HCT116 (cell line): Measurements from ENCODE around the gene ITGB1. TPM values are rescaled to one million over a fixed set of nuclear protein-coding genes. Genes with fewer than 3 reads are reported as not detected.

Experiments used
- ATAC-seq: fragments of 200-7000 bp; cut with Tn5 transposase; 2 replicates; pipeline ENCODE4 v1.9.1; 2020; ENCODE audit warnings: mild to moderate bottlenecking, moderate library complexity
- BruUV-seq: library from RNA; stranded (reverse); fragments of 400-500 nt; replicated peaks from 2 replicates; lab custom pipeline; 2021; lab: Mats Ljungman, UMichigan
- CTCF ChIA-PET: fragments of 300-600 bp; sonication (Branson Sonifier 250); formaldehyde crosslinking; loops from one replicate; lab custom pipeline; 2021; ENCODE audit warnings: antibody characterized with exemption; lab: Charles Lee
- POLR2A ChIA-PET: fragments of 300-600, 350-600 bp; sonication (Branson Sonifier 250); formaldehyde crosslinking; loops from one replicate; lab custom pipeline; 2021; ENCODE audit warnings: antibody characterized with exemption; lab: Charles Lee
- RAD21 ChIA-PET, 2 experiments: fragments of 300-600 bp; sonication (Branson Sonifier 250); formaldehyde crosslinking; loops; one replicate each; lab custom pipeline; 2023; ENCODE audit warnings: low total read pairs in 2 of 2; ENCODE audit not compliant: uncharacterized antibody in 2 of 2, unreplicated experiment in 2 of 2, low non-redundant PET in 1 of 2; lab: Charles Lee
- DNase-seq: peaks from one replicate; pipeline ENCODE4 v3.0.0-alpha.2; 2010; ENCODE audit warnings: low read depth, low spot score
- H2AFZ ChIP-seq: fragments of 200-600 bp; shearing (Covaris generic), sonication (generic); 2 replicates; pipeline ENCODE4 v1.6.1; 2017; ENCODE audit warnings: low read depth, mixed run types, mixed read lengths, antibody characterized with exemption, low read length; ENCODE audit not compliant: poor library complexity, severe bottlenecking
- H3K27ac ChIP-seq: 2 replicates; pipeline ENCODE4 v1.5.1; 2012; ENCODE audit warnings: low read depth, low read length
- H3K27me3 ChIP-seq: fragments of 200-600 bp; sonication (generic); 2 replicates; pipeline ENCODE4 v1.6.1; 2016; ENCODE audit warnings: mixed run types, low read length, mixed read lengths; ENCODE audit not compliant: insufficient read depth
- H3K36me3 ChIP-seq, 2 experiments: fragments of 200-500 bp in 1 of 2; fragments of 200-600 bp in 1 of 2; sonication (Bioruptor generic) in 1 of 2; sonication (generic) in 1 of 2; 2 replicates each; pipeline versions ENCODE4 v1.5.1 to v1.6.1; 2014 to 2016; ENCODE audit warnings: low read length in 2 of 2, inconsistent platforms in 1 of 2, mixed read lengths in 1 of 2, mixed run types in 1 of 2; ENCODE audit not compliant: insufficient read depth in 2 of 2, control insufficient read depth in 1 of 2
- H3K4me1 ChIP-seq, 2 experiments: fragments of 200-600 bp in 1 of 2; sonication (generic) in 1 of 2; 2 replicates each; pipeline versions ENCODE4 v1.5.1 to v1.6.1; 2012 to 2017; ENCODE audit warnings: low read length in 2 of 2, inconsistent platforms in 1 of 2, mild to moderate bottlenecking in 1 of 2, mixed read lengths in 1 of 2, mixed run types in 1 of 2, moderate library complexity in 1 of 2; ENCODE audit not compliant: insufficient read depth in 2 of 2, control insufficient read depth in 1 of 2
- H3K4me2 ChIP-seq: fragments of 200-600 bp; sonication (generic); 2 replicates; pipeline ENCODE4 v1.6.1; 2017; ENCODE audit warnings: mixed run types, low read length, mixed read lengths
- H3K4me3 ChIP-seq, 2 experiments: fragments of 200-600 bp in 1 of 2; sonication (generic) in 1 of 2; replicated peaks in 1 of 2; 2 replicates each; pipeline ENCODE4 v1.5.1; 2011 to 2016; ENCODE audit warnings: low read length in 2 of 2, control low read depth in 1 of 2, low read depth in 1 of 2, mild to moderate bottlenecking in 1 of 2, mixed read lengths in 1 of 2, mixed run types in 1 of 2
- H3K79me2 ChIP-seq: fragments of 200-600 bp; sonication (generic); 2 replicates; pipeline ENCODE4 v1.6.1; 2017; ENCODE audit warnings: mild to moderate bottlenecking, mixed run types, low read length, moderate library complexity, mixed read lengths; ENCODE audit not compliant: insufficient read depth
- H3K9ac ChIP-seq: fragments of 200-600 bp; sonication (generic); 2 replicates; pipeline ENCODE4 v1.6.1; 2016; ENCODE audit warnings: low read length, mixed read lengths
- H3K9me2 ChIP-seq: fragments of 200-600 bp; sonication (generic), shearing (Covaris generic); 2 replicates; pipeline ENCODE4 v1.6.1; 2017; ENCODE audit warnings: mixed run types, mild to moderate bottlenecking, moderate library complexity; ENCODE audit not compliant: insufficient read depth
- H3K9me3 ChIP-seq, 2 experiments: fragments of 200-500 bp in 1 of 2; fragments of 200-600 bp in 1 of 2; sonication (Bioruptor generic) in 1 of 2; sonication (generic) in 1 of 2; 2 replicates each; pipeline ENCODE4 v1.6.1; 2014 to 2017; ENCODE audit warnings: low read length in 2 of 2, mixed read lengths in 2 of 2, inconsistent platforms in 1 of 2, low read depth in 1 of 2, mild to moderate bottlenecking in 1 of 2, mixed run types in 1 of 2, moderate library complexity in 1 of 2; ENCODE audit not compliant: control insufficient read depth in 1 of 2, insufficient read depth in 1 of 2
- H4K20me1 ChIP-seq: fragments of 200-600 bp; sonication (generic), shearing (Covaris generic); 2 replicates; pipeline ENCODE4 v1.6.1; 2017; ENCODE audit warnings: mixed run types, mild to moderate bottlenecking, moderate library complexity; ENCODE audit not compliant: insufficient read depth
- CEBPB ChIP-seq: IDR thresholded peaks from 2 replicates; pipeline ENCODE4 v1.6.1; 2012; ENCODE audit warnings: low read depth
- EGR1 ChIP-seq: IDR thresholded peaks from 2 replicates; pipeline ENCODE4 v1.6.1; 2012; ENCODE audit warnings: low read depth
- EZH2 ChIP-seq: fragments of 200-600 bp; sonication (generic); IDR thresholded peaks from 2 replicates; pipeline ENCODE4 v1.6.1; 2017; ENCODE audit warnings: antibody characterized with exemption, mixed run types
- FOSL1 ChIP-seq: IDR thresholded peaks from 2 replicates; pipeline ENCODE4 v1.6.1; 2012; ENCODE audit warnings: low read depth
- JUND ChIP-seq: IDR thresholded peaks from 2 replicates; pipeline ENCODE4 v1.6.1; 2012
- POLR2AphosphoS5 ChIP-seq: IDR thresholded peaks from 2 replicates; pipeline ENCODE4 v1.6.1; 2011; ENCODE audit warnings: mild to moderate bottlenecking, low read depth, low read length, moderate library complexity
- SP1 ChIP-seq: IDR thresholded peaks from 2 replicates; pipeline ENCODE4 v1.6.1; 2012; ENCODE audit warnings: low read depth
- SRF ChIP-seq: IDR thresholded peaks from 2 replicates; pipeline ENCODE4 v1.6.1; 2012; ENCODE audit warnings: low read depth
- TCF7L2 ChIP-seq: IDR thresholded peaks from 2 replicates; pipeline ENCODE4 v1.7.0; 2011; ENCODE audit warnings: borderline replicate concordance, inconsistent platforms; ENCODE audit not compliant: insufficient read depth, insufficient read length; ENCODE audit errors: extremely low read depth
- YY1 ChIP-seq: IDR thresholded peaks from 2 replicates; pipeline ENCODE4 v1.6.1; 2011; ENCODE audit warnings: low read length, low read depth, moderate library complexity, mild to moderate bottlenecking; ENCODE audit not compliant: insufficient replicate concordance; ENCODE audit errors: extremely low read depth
- ZBTB33 ChIP-seq: IDR thresholded peaks from 2 replicates; pipeline ENCODE4 v1.6.1; 2011; ENCODE audit warnings: mild to moderate bottlenecking, low read length, moderate library complexity; ENCODE audit not compliant: insufficient replicate concordance; ENCODE audit errors: extremely low read depth
- ZNF274 ChIP-seq: fragments of 200-500 bp; sonication (Bioruptor generic); IDR thresholded peaks from 2 replicates; pipeline ENCODE4 v1.6.1; 2014; ENCODE audit warnings: mild to moderate bottlenecking, low read depth, low read length, inconsistent platforms
- intact Hi-C: fragments of 100-400 bp; cut with micrococcal nuclease; formaldehyde crosslinking; loops from 2 replicates; pipeline ENCODE4 v1.10.0; 2022
- total RNA-seq: library from RNA; stranded (reverse); gene quantifications from one replicate; pipeline ENCODE4 v1.2.1, GENCODE V29; 2021; ENCODE audit not compliant: unreplicated experiment
- TF ChIP-seq, protein P1 (sequence below), 3 experiments: fragments of 200-600 bp in 1 of 3; sonication (generic) in 1 of 3; IDR thresholded peaks in 2 of 3; conservative IDR thresholded peaks in 1 of 3; 2 replicates each; pipeline ENCODE4 v1.5.1; 2012 to 2017; ENCODE audit warnings: low read depth in 2 of 3, low read length in 2 of 3, antibody characterized with exemption in 1 of 3, borderline replicate concordance in 1 of 3, control low read depth in 1 of 3, mild to moderate bottlenecking in 1 of 3, mixed read lengths in 1 of 3, mixed run types in 1 of 3, moderate library complexity in 1 of 3; ENCODE audit not compliant: insufficient read depth in 1 of 3
- TF ChIP-seq, protein P2 (sequence below): IDR thresholded peaks from 2 replicates; pipeline ENCODE4 v1.6.1; 2012
- TF ChIP-seq, protein P3 (sequence below): IDR thresholded peaks from 2 replicates; pipeline ENCODE4 v1.6.1; 2012
- TF ChIP-seq, protein P4 (sequence below): IDR thresholded peaks from 2 replicates; pipeline ENCODE4 v1.6.1; 2012; ENCODE audit warnings: low read depth

ITGB1 gene
- total RNA-seq, 1 experiment from 2014 or later = 366 TPM

DNA sequence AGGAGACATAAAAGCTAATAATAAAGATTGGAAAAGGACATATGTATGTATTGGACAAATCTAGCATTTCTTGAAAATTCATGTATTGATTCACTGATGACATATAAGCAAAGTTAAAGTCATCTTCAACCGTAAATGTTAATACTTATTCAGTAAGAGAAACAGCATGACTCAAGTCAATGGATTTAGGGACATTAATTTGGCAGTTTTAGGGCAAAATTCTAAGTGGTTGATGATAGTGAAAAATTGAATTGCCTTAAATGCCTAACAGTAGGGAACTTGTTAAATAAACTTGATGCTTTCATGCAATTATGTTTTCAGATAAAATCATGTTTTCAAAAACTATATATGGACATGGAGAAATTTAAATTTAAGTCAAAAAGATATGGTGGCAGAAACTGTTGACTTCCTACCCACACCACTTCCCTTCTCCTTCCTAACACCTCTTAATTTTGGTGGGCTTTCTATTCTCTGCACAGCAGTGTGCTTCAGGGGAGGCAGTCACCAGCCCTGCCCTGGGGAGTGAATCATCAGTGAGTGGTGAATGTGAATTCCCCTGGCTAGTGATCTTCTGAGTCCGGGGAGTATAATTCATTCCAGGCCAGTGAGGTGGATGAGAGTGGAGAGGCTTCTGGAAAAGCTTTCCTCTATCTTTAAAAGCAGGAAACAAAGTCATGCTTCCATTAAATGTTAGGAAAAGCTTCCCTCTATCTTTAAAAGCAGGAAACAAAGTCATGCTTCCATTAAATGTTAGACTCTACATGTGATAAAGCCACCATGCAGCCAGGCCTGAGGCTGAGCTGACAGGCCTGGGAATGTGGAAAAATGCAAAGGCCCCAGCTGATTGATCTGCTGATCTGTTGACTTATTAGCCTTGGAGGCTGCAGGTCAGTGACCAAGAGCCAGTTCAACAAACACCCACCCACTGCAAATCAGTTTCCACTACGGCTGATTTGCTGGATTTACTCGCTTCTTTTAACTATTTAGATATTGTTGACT is 25.2 kb upstream of the ITGB1 start:
- Histone ChIP-seq H3K27ac (peak overlapping the region; percentile 71), H3K9me2 (no peaks in the 10 kb centered on the region), H3K4me3 (peak overlapping the region in 1 of 2 experiments; percentile 55; a peak in 2 of 4 replicates), H3K9ac (peak overlapping the region; percentile 73), H3K4me2 (peak overlapping the region; percentile 84), H3K4me1 (peaks cover 64 to 82% of the 10 kb centered on the region in 2 experiments), H3K27me3 (no peaks in the 10 kb centered on the region), H3K36me3 (no peaks in the 10 kb centered on the region), H3K79me2 (no peaks in the 10 kb centered on the region), H2AFZ (no peak overlapping the region), H3K9me3 (no peaks in the 10 kb centered on the region), H4K20me1 (no peaks in the 10 kb centered on the region)
- intact Hi-C loops = loop anchor here (1.0 kb wide), 1 partner anchor 22 kb away; no protein-coding TSS in a partner anchor
- ChIA-PET CTCF (no interaction called here), RAD21 (no interaction called here), POLR2A (interaction anchor here (0.7 to 2.3 kb wide), 6 partner anchors 10 to 26 kb away, joined by 3 to 5 read pairs (median 3); no protein-coding TSS in a partner anchor)
- peak; percentile 84 for DNase-seq
- BruUV-seq = no TSS peak
- peak; percentile 60 for ATAC-seq
- no peak for TF ChIP-seq YY1
- no peak for TF ChIP-seq ZBTB33
- TF ChIP-seq, protein P1, sequence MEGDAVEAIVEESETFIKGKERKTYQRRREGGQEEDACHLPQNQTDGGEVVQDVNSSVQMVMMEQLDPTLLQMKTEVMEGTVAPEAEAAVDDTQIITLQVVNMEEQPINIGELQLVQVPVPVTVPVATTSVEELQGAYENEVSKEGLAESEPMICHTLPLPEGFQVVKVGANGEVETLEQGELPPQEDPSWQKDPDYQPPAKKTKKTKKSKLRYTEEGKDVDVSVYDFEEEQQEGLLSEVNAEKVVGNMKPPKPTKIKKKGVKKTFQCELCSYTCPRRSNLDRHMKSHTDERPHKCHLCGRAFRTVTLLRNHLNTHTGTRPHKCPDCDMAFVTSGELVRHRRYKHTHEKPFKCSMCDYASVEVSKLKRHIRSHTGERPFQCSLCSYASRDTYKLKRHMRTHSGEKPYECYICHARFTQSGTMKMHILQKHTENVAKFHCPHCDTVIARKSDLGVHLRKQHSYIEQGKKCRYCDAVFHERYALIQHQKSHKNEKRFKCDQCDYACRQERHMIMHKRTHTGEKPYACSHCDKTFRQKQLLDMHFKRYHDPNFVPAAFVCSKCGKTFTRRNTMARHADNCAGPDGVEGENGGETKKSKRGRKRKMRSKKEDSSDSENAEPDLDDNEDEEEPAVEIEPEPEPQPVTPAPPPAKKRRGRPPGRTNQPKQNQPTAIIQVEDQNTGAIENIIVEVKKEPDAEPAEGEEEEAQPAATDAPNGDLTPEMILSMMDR (IDR thresholded peaks at IDR 0.05 in 2 of 3, conservative IDR thresholded peaks at IDR 0.05 in 1 of 3; ENCODE audit: borderline replicate concordance in 1 of 3, insufficient read depth in 1 of 3, low read depth in 2 of 3, low read length in 2 of 3) = no peak
- TF ChIP-seq SRF = peak; percentile 39; the same call in 1 of the 2 replicates
- TF ChIP-seq, protein P2, sequence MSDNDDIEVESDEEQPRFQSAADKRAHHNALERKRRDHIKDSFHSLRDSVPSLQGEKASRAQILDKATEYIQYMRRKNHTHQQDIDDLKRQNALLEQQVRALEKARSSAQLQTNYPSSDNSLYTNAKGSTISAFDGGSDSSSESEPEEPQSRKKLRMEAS = peak; percentile 68; the same call in 1 of the 2 replicates
- no peak for TF ChIP-seq TCF7L2
- no peak for TF ChIP-seq EZH2
- TF ChIP-seq, protein P3, sequence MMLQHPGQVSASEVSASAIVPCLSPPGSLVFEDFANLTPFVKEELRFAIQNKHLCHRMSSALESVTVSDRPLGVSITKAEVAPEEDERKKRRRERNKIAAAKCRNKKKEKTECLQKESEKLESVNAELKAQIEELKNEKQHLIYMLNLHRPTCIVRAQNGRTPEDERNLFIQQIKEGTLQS = no peak
- peak; percentile 76 for TF ChIP-seq SP1
- peak; percentile 32; the same call in 1 of the 2 replicates for TF ChIP-seq POLR2AphosphoS5
- TF ChIP-seq EGR1 = 0 out of 2 replicates have a peak, but pooled peaks have one; percentile 45
- 0 out of 2 replicates have a peak, but pooled peaks have one; percentile 63 for TF ChIP-seq CEBPB
- TF ChIP-seq, protein P4, sequence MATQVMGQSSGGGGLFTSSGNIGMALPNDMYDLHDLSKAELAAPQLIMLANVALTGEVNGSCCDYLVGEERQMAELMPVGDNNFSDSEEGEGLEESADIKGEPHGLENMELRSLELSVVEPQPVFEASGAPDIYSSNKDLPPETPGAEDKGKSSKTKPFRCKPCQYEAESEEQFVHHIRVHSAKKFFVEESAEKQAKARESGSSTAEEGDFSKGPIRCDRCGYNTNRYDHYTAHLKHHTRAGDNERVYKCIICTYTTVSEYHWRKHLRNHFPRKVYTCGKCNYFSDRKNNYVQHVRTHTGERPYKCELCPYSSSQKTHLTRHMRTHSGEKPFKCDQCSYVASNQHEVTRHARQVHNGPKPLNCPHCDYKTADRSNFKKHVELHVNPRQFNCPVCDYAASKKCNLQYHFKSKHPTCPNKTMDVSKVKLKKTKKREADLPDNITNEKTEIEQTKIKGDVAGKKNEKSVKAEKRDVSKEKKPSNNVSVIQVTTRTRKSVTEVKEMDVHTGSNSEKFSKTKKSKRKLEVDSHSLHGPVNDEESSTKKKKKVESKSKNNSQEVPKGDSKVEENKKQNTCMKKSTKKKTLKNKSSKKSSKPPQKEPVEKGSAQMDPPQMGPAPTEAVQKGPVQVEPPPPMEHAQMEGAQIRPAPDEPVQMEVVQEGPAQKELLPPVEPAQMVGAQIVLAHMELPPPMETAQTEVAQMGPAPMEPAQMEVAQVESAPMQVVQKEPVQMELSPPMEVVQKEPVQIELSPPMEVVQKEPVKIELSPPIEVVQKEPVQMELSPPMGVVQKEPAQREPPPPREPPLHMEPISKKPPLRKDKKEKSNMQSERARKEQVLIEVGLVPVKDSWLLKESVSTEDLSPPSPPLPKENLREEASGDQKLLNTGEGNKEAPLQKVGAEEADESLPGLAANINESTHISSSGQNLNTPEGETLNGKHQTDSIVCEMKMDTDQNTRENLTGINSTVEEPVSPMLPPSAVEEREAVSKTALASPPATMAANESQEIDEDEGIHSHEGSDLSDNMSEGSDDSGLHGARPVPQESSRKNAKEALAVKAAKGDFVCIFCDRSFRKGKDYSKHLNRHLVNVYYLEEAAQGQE = no peak
- peak; percentile 90 for TF ChIP-seq FOSL1
- peak; percentile 91 for TF ChIP-seq JUND
- TF ChIP-seq ZNF274 = no peak
